MM.1S (cell line): ENCODE data around the gene HAND2.

ENCODE experiments used
- DNase-seq: peaks from one replicate; pipeline ENCODE4 v3.0.0-alpha.2; 2015
- H2AFZ ChIP-seq: fragments of 300-600 bp; sonication (generic); 2 replicates; pipeline ENCODE4 v1.6.0; 2016; ENCODE audit warnings: antibody characterized with exemption, low read length
- H3F3A ChIP-seq: fragments of 300-600 bp; sonication (generic); 2 replicates; pipeline ENCODE4 v1.6.1; 2016; ENCODE audit warnings: mild to moderate bottlenecking, antibody characterized with exemption, low read length, moderate library complexity, mixed read lengths; ENCODE audit not compliant: insufficient read depth
- H3K27ac ChIP-seq: fragments of 300-600 bp; sonication (generic); 2 replicates; pipeline ENCODE4 v1.5.1; 2016; ENCODE audit warnings: mild to moderate bottlenecking, low read length
- H3K27me3 ChIP-seq: fragments of 300-600 bp; sonication (generic); replicated peaks from 2 replicates; pipeline ENCODE4 v1.6.0; 2016; ENCODE audit warnings: low read length; ENCODE audit not compliant: insufficient read depth
- H3K36me3 ChIP-seq: fragments of 300-600 bp; sonication (generic); replicated peaks from 2 replicates; pipeline ENCODE4 v1.6.1; 2016; ENCODE audit warnings: mild to moderate bottlenecking, low read length, mixed read lengths; ENCODE audit not compliant: insufficient read depth
- H3K4me1 ChIP-seq: fragments of 300-600 bp; sonication (generic); 2 replicates; pipeline ENCODE4 v1.6.1; 2016; ENCODE audit warnings: low read length, mixed read lengths
- H3K4me2 ChIP-seq: fragments of 300-600 bp; sonication (generic); 2 replicates; pipeline ENCODE4 v1.6.0; 2016; ENCODE audit warnings: low read depth, low read length
- H3K4me3 ChIP-seq: fragments of 300-600 bp; sonication (generic); 2 replicates; pipeline ENCODE4 v1.5.1; 2016; ENCODE audit warnings: low read length, mixed read lengths
- H3K79me2 ChIP-seq: fragments of 300-600 bp; sonication (generic); 2 replicates; pipeline ENCODE4 v1.6.1; 2016; ENCODE audit warnings: mixed run types, low read length, mixed read lengths
- H3K9ac ChIP-seq: fragments of 300-600 bp; sonication (generic); 2 replicates; pipeline ENCODE4 v1.6.1; 2016; ENCODE audit warnings: low read length, mixed read lengths
- H3K9me2 ChIP-seq: fragments of 300-600 bp; sonication (generic); replicated peaks from 2 replicates; pipeline ENCODE4 v1.6.1; 2016; ENCODE audit warnings: mild to moderate bottlenecking, low read length, mixed read lengths; ENCODE audit not compliant: insufficient read depth
- H3K9me3 ChIP-seq: fragments of 300-600 bp; sonication (generic); replicated peaks from 2 replicates; pipeline ENCODE4 v1.6.1; 2016; ENCODE audit warnings: mild to moderate bottlenecking, low read length, mixed read lengths; ENCODE audit not compliant: insufficient read depth
- H4K20me1 ChIP-seq: fragments of 300-600 bp; sonication (generic); 2 replicates; pipeline ENCODE4 v1.6.1; 2016; ENCODE audit warnings: mild to moderate bottlenecking, low read length, moderate library complexity, mixed read lengths; ENCODE audit not compliant: insufficient read depth
- CTCF ChIP-seq: fragments of 300-600 bp; sonication (generic); IDR thresholded peaks from 2 replicates; pipeline ENCODE4 v1.5.1; 2016; ENCODE audit warnings: antibody characterized with exemption, low read length, mixed read lengths
- EZH2 ChIP-seq: fragments of 300-600 bp; sonication (generic); optimal IDR thresholded peaks from 2 replicates; pipeline ENCODE3; 2017; ENCODE audit warnings: low read depth, mild to moderate bottlenecking, antibody characterized with exemption, low read length, mixed read lengths
- EZH2phosphoT487 ChIP-seq: fragments of 300-600 bp; sonication (generic); IDR thresholded peaks from 2 replicates; pipeline ENCODE4 v1.6.1; 2018; ENCODE audit warnings: antibody characterized with exemption, low read length

HAND2 gene

GRCh38 chr4:173571620-173572019, 41.6 kb upstream of the HAND2 start:
- Histone ChIP-seq H3K4me3 (no peak overlapping the region), H4K20me1 (no peaks in the 10 kb centered on the region), H3K9me2 (no peaks in the 10 kb centered on the region), H3K4me2 (no peak overlapping the region; the same call in 1 of the 2 replicates), H3K4me1 (no peaks in the 10 kb centered on the region), H3K9me3 (no peaks in the 10 kb centered on the region), H3K27ac (no peak overlapping the region), H3F3A (no peaks in the 10 kb centered on the region), H3K79me2 (no peaks in the 10 kb centered on the region), H2AFZ (no peak overlapping the region), H3K36me3 (no peaks in the 10 kb centered on the region), H3K9ac (no peak overlapping the region), H3K27me3 (no peaks in the 10 kb centered on the region)
- TF ChIP-seq EZH2phosphoT487 (no peak), CTCF (no peak), EZH2 (no peak)
- DNase-seq = peak; percentile 59

- Histone ChIP-seq H4K20me1 (no peaks in the 10 kb centered on the region), H3K27ac (no peak overlapping the region), H3F3A (no peaks in the 10 kb centered on the region), H3K4me3 (no peak overlapping the region), H3K9ac (no peak overlapping the region), H3K79me2 (no peaks in the 10 kb centered on the region), H3K4me2 (no peak overlapping the region), H3K9me2 (no peaks in the 10 kb centered on the region), H3K9me3 (no peaks in the 10 kb centered on the region), H3K27me3 (no peaks in the 10 kb centered on the region), H2AFZ (no peak overlapping the region), H3K36me3 (no peaks in the 10 kb centered on the region), H3K4me1 (no peaks in the 10 kb centered on the region)
- no peak for DNase-seq
- TF ChIP-seq CTCF = no peak
- no peak for TF ChIP-seq EZH2
- no peak for TF ChIP-seq EZH2phosphoT487
Observed at GRCh38 chr4:173565281-173565680, 35.3 kb upstream of the HAND2 start.

- Histone ChIP-seq H2AFZ (no peak overlapping the region), H3K27me3 (no peaks in the 10 kb centered on the region), H3K9ac (no peak overlapping the region), H3K4me1 (no peaks in the 10 kb centered on the region), H3K4me2 (no peak overlapping the region), H4K20me1 (no peaks in the 10 kb centered on the region), H3K36me3 (no peaks in the 10 kb centered on the region), H3K27ac (no peak overlapping the region), H3K9me3 (no peaks in the 10 kb centered on the region), H3F3A (no peaks in the 10 kb centered on the region), H3K4me3 (no peak overlapping the region), H3K9me2 (no peaks in the 10 kb centered on the region), H3K79me2 (no peaks in the 10 kb centered on the region)
- no peak for DNase-seq
- TF ChIP-seq EZH2 (no peak), EZH2phosphoT487 (no peak), CTCF (no peak)
Observed at GRCh38 chr4:173564461-173564860, 34.4 kb upstream of the HAND2 start.
